ENCODE measurements around the gene ACE. TPM values are rescaled to one million over a fixed set of nuclear protein-coding genes. Genes with fewer than 3 reads are reported as not detected.

The ACE gene
- total RNA-seq, 1 experiment from 2014 or later, result 7.8 TPM

- Mint-ChIP-seq H3K9me3 (no peaks in the 10 kb centered on the region), H3K4me1 (peaks cover 25% of the 10 kb centered on the region), H3K4me3 (no peak overlapping the region), H3K36me3 (peaks cover 8% of the 10 kb centered on the region), H3K27me3 (ENCODE audit: low read depth) (no peaks in the 10 kb centered on the region), H3K27ac (peak overlapping the region; percentile 36; the same call in 1 of the 2 replicates)
- POLR2A ChIA-PET, result interaction anchor here (0.6 to 1.3 kb wide), 2 partner anchors 11 to 273 kb away, joined by 4 read pairs; partner anchors contain the start of gene CYB561
- ATAC-seq (no peak), DNase-seq (ENCODE audit: low spot score) (peak; percentile 43)
- no peak for TF ChIP-seq ZNF425 (CRISPR knock-in tag; conservative IDR thresholded peaks at IDR 0.05)
- TF ChIP-seq HMGXB4 (CRISPR knock-in tag; IDR thresholded peaks at IDR 0.05), result 0 out of 2 replicates have a peak, but pooled peaks have one; percentile 15
- no peak for TF ChIP-seq KAT7 (CRISPR knock-in tag; IDR thresholded peaks at IDR 0.05; ENCODE audit: borderline replicate concordance)
- TF ChIP-seq ZNF423 (CRISPR knock-in tag; IDR thresholded peaks at IDR 0.05), result no peak
- TF ChIP-seq, protein P1, sequence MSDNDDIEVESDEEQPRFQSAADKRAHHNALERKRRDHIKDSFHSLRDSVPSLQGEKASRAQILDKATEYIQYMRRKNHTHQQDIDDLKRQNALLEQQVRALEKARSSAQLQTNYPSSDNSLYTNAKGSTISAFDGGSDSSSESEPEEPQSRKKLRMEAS (CRISPR knock-in tag; IDR thresholded peaks at IDR 0.05), result no peak
- TF ChIP-seq CTCF (IDR thresholded peaks at IDR 0.05), result peak; percentile 19; the same call in 1 of the 2 replicates
- CTCF ChIA-PET, result interaction anchor here (0.7 to 15.9 kb wide), 30 partner anchors 9 to 440 kb away, joined by 3 to 298 read pairs (median 7); partner anchors contain the start of genes ACE, CYB561, DCAF7 and KCNH6
Measured at GRCh38 chr17:63434951-63435571, 41.8 kb upstream of the ACE start.

GRCh38 chr17:63435681-63436522 is 41.0 kb upstream of the ACE start:
- no peak overlapping the region for H3K4me3 Mint-ChIP-seq
- peaks cover 31% of the 10 kb centered on the region for H3K4me1 Mint-ChIP-seq
- H3K27ac Mint-ChIP-seq, result 0 out of 2 replicates have a peak overlapping the region, but pooled peaks have one; percentile 63
- ChIA-PET CTCF (interaction anchor here (0.6 to 15.9 kb wide), 41 partner anchors 9 to 440 kb away, joined by 3 to 298 read pairs (median 5); partner anchors contain the start of genes ACE, CYB561, DCAF7 and KCNH6), POLR2A (interaction anchor here (0.6 to 1.3 kb wide), 6 partner anchors 11 to 272 kb away, joined by 3 to 6 read pairs (median 4); partner anchors contain the start of gene CYB561)
- H3K27me3 Mint-ChIP-seq (ENCODE audit: low read depth), result no peaks in the 10 kb centered on the region
- ATAC-seq (peak; percentile 63), DNase-seq (ENCODE audit: low spot score) (peak; percentile 69)
- no peaks in the 10 kb centered on the region for H3K9me3 Mint-ChIP-seq
- peaks cover 8% of the 10 kb centered on the region for H3K36me3 Mint-ChIP-seq
- TF ChIP-seq, protein P2, sequence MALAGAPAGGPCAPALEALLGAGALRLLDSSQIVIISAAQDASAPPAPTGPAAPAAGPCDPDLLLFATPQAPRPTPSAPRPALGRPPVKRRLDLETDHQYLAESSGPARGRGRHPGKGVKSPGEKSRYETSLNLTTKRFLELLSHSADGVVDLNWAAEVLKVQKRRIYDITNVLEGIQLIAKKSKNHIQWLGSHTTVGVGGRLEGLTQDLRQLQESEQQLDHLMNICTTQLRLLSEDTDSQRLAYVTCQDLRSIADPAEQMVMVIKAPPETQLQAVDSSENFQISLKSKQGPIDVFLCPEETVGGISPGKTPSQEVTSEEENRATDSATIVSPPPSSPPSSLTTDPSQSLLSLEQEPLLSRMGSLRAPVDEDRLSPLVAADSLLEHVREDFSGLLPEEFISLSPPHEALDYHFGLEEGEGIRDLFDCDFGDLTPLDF (CRISPR knock-in tag; IDR thresholded peaks at IDR 0.05), result no peak
- TF ChIP-seq GRHL2 (CRISPR knock-in tag; IDR thresholded peaks at IDR 0.05; ENCODE audit: insufficient replicate concordance, severe bottlenecking), result no peak
- no peak for TF ChIP-seq TCF7 (CRISPR knock-in tag; IDR thresholded peaks at IDR 0.05; ENCODE audit: low read depth)
- no peak for TF ChIP-seq NR3C1 (CRISPR knock-in tag; conservative IDR thresholded peaks at IDR 0.05; ENCODE audit: low read depth)
